ENCODE data around the gene IPO5. TPM values are rescaled to one million over a fixed set of nuclear protein-coding genes. Genes with fewer than 3 reads are reported as not detected.
"Not testable (repeated sequence)": the region's sequence is repeated elsewhere in the genome, so short reads cannot be mapped to it uniquely, and the experiment has no call there.

The IPO5 gene
- total and polyA plus RNA-seq, 7 donors, result 13.4 to 147 (median 106) TPM

GRCh38 chr13:97986835-97987234, 33.4 kb downstream of the IPO5 start:
- TF ChIP-seq POLR2AphosphoS5 (IDR thresholded peaks at IDR 0.05), result no peak
- no peak for TF ChIP-seq EP300 (IDR thresholded peaks at IDR 0.05)
- no peak for TF ChIP-seq CTCF (IDR thresholded peaks at IDR 0.05)
- no peak for TF ChIP-seq POLR2A (IDR thresholded peaks at IDR 0.05)
- Histone ChIP-seq H3K4me3 (no peak overlapping the region), H3K36me3 (peaks cover 12 to 89% (median 33%) of the 10 kb centered on the region in 4 donors), H3K27me3 (no peaks in the 10 kb centered on the region), H3K27ac (no peak overlapping the region), H3K4me1 (peaks cover 0 to 1% (median 0%) of the 10 kb centered on the region in 4 donors), H3K9me3 (no peaks in the 10 kb centered on the region)
- WGBS, 2 donors, result 80 to 88% methylated on average over 3 of the region's 3 CpGs
- intact Hi-C loops (cut with DNase I), result no loop called here
- DNase-seq, result no peak

- 96 to 98% methylated on average over 2 of the region's 2 CpGs for WGBS, 2 donors
- no peaks in the 10 kb centered on the region for H3K27me3 ChIP-seq
- H3K27ac ChIP-seq, result no peak overlapping the region
- intact Hi-C loops (cut with DNase I), result no loop called here
- no peaks in the 10 kb centered on the region for H3K4me1 ChIP-seq
- no peaks in the 10 kb centered on the region for H3K9me3 ChIP-seq
- H3K4me3 ChIP-seq, result no peak overlapping the region
- TF ChIP-seq EP300 (IDR thresholded peaks at IDR 0.05), result no peak
- no peak for TF ChIP-seq POLR2AphosphoS5 (IDR thresholded peaks at IDR 0.05)
- no peak for TF ChIP-seq POLR2A (IDR thresholded peaks at IDR 0.05)
- no peak for TF ChIP-seq CTCF (IDR thresholded peaks at IDR 0.05)
- DNase-seq, result no peak
- peaks cover 18 to 100% (median 42%) of the 10 kb centered on the region in 4 donors for H3K36me3 ChIP-seq
Measured at GRCh38 chr13:97999653-98000052, 46.2 kb downstream of the IPO5 start.

- 76 to 88% methylated on average over 3 of the region's 3 CpGs for WGBS, 2 donors
Measured at GRCh38 chr13:98004107-98004506, 50.6 kb downstream of the IPO5 start.

GRCh38 chr13:98004997-98005396, 51.5 kb downstream of the IPO5 start:
- H3K36me3 ChIP-seq, result peaks cover 35 to 100% (median 53%) of the 10 kb centered on the region in 4 donors
- H3K27me3 ChIP-seq; intact Hi-C loops (cut with DNase I); H3K9me3 ChIP-seq; H3K27ac ChIP-seq; DNase-seq; H3K4me3 ChIP-seq; H3K4me1 ChIP-seq: not testable (repeated sequence)
- 89 to 94% methylated on average over 8 of the region's 8 CpGs for WGBS, 2 donors

More at GRCh38 chr13:98004107-98004506, 50.6 kb downstream of the IPO5 start:
- no peaks in the 10 kb centered on the region for H3K9me3 ChIP-seq
- no peak for TF ChIP-seq POLR2AphosphoS5 (IDR thresholded peaks at IDR 0.05)
- intact Hi-C loops (cut with DNase I), result no loop called here
- no peaks in the 10 kb centered on the region for H3K27me3 ChIP-seq
- peaks cover 27 to 100% (median 54%) of the 10 kb centered on the region in 4 donors for H3K36me3 ChIP-seq
- no peaks in the 10 kb centered on the region for H3K4me1 ChIP-seq
- DNase-seq, result no peak
- no peak overlapping the region for H3K4me3 ChIP-seq
- H3K27ac ChIP-seq, result no peak overlapping the region

- no peaks in the 10 kb centered on the region for H3K4me1 ChIP-seq
- intact Hi-C loops (cut with DNase I), result no loop called here
- 93 to 96% methylated on average over 5 of the region's 5 CpGs for WGBS, 2 donors
- DNase-seq, result no peak
- H3K27ac ChIP-seq, result no peak overlapping the region
- no peak for TF ChIP-seq CTCF (IDR thresholded peaks at IDR 0.05)
- TF ChIP-seq EP300 (IDR thresholded peaks at IDR 0.05), result no peak
- peaks cover 32 to 100% (median 44%) of the 10 kb centered on the region in 4 donors for H3K36me3 ChIP-seq
- H3K9me3 ChIP-seq, result no peaks in the 10 kb centered on the region
- no peaks in the 10 kb centered on the region for H3K27me3 ChIP-seq
- no peak overlapping the region for H3K4me3 ChIP-seq
Measured at GRCh38 chr13:98007001-98007400, 53.5 kb downstream of the IPO5 start.

GRCh38 chr13:98013241-98013640, 59.8 kb downstream of the IPO5 start:
- Histone ChIP-seq H3K9me3 (no peaks in the 10 kb centered on the region), H3K27ac (no peak overlapping the region), H3K27me3 (no peaks in the 10 kb centered on the region), H3K4me3 (no peak overlapping the region), H3K36me3 (peaks cover 9 to 100% (median 37%) of the 10 kb centered on the region in 4 donors), H3K4me1 (no peaks in the 10 kb centered on the region)
- DNase-seq, result no peak
- TF ChIP-seq POLR2A (IDR thresholded peaks at IDR 0.05), result no peak
- TF ChIP-seq POLR2AphosphoS5 (IDR thresholded peaks at IDR 0.05), result no peak
- no peak for TF ChIP-seq CTCF (IDR thresholded peaks at IDR 0.05)
- no peak for TF ChIP-seq EP300 (IDR thresholded peaks at IDR 0.05)
- WGBS, 2 donors, result 90 to 94% methylated on average over 9 of the region's 9 CpGs
- intact Hi-C loops (cut with DNase I), result no loop called here

All from sigmoid colon (tissue), 7 donors.